Right lobe of liver (tissue), 4 donors: ENCODE data around the gene ATG5.

Source experiments
- CTCF ChIP-seq, 4 donors: fragments of 200-600 bp in 3 of 4; fragments of 450-650 bp in 1 of 4; IDR thresholded peaks; one replicate each; pipeline versions ENCODE4 v1.5.1 to v1.8.0; 2016 to 2022; ENCODE audit warnings: antibody characterized with exemption in 4 of 4, mild to moderate bottlenecking in 2 of 4
- POLR2A ChIP-seq: fragments of 450-650 bp; IDR thresholded peaks from one replicate; pipeline ENCODE4 v1.6.1; 2017; ENCODE audit warnings: antibody characterized with exemption, mild to moderate bottlenecking
- donor health status: DM: no; HTN: no; CAD: no.
- donor health status: DM: no; HTN: no; CAD: no.
- donor health status: DM: no; HTN: yes; CAD: no.

- TF ChIP-seq CTCF (IDR thresholded peaks at IDR 0.05) (no peak), POLR2A (no peak)
Measured at GRCh38 chr6:106369739-106370138, 44.2 kb upstream of the ATG5 start.
